CD14-positive monocyte (primary cell): Measurements from ENCODE around the gene SLIT3. TPM values are rescaled to one million over a fixed set of nuclear protein-coding genes. Genes with fewer than 3 reads are reported as not detected.

Source experiments
- DNase-seq, 3 donors: peaks; one replicate each; pipeline ENCODE4 v3.0.0-alpha.2; 2011 to 2022
- H2AFZ ChIP-seq: 2 replicates; pipeline ENCODE4 v1.6.0; 2012; ENCODE audit warnings: mild to moderate bottlenecking, low read depth, low read length, inconsistent platforms; ENCODE audit not compliant: insufficient read depth, poor library complexity, severe bottlenecking
- H3K27ac ChIP-seq, 2 donors: 1 replicate in 1 of 2; 2 replicates in 1 of 2; pipeline ENCODE4 v1.5.1; 2012 to 2013; ENCODE audit warnings: low read length in 2 of 2, control low read depth in 1 of 2, inconsistent platforms in 1 of 2, low read depth in 1 of 2, mild to moderate bottlenecking in 1 of 2
- H3K27me3 ChIP-seq, 2 donors: one replicate each; pipeline versions ENCODE4 v1.6.0 to v1.6.1; 2011 to 2013; ENCODE audit warnings: low read length in 2 of 2; ENCODE audit not compliant: control insufficient read depth in 2 of 2, insufficient read depth in 2 of 2
- H3K36me3 ChIP-seq, 2 donors: replicated peaks in 1 of 2; 1 replicate in 1 of 2; 2 replicates in 1 of 2; pipeline versions ENCODE4 v1.5.1 to v1.6.1; 2012 to 2013; ENCODE audit warnings: low read length in 2 of 2, control low read depth in 1 of 2, inconsistent platforms in 1 of 2, mild to moderate bottlenecking in 1 of 2; ENCODE audit not compliant: insufficient read depth in 2 of 2, control insufficient read depth in 1 of 2
- H3K4me1 ChIP-seq, 2 donors: 1 replicate in 1 of 2; 2 replicates in 1 of 2; pipeline versions ENCODE4 v1.5.1 to v1.6.1; 2012 to 2013; ENCODE audit warnings: low read length in 2 of 2, control low read depth in 1 of 2, inconsistent platforms in 1 of 2, mild to moderate bottlenecking in 1 of 2, moderate library complexity in 1 of 2; ENCODE audit not compliant: insufficient read depth in 2 of 2, control insufficient read depth in 1 of 2
- H3K4me2 ChIP-seq: replicated peaks from 2 replicates; pipeline ENCODE3; 2012; ENCODE audit warnings: low read length, moderate library complexity, mild to moderate bottlenecking; ENCODE audit not compliant: poor library complexity, severe bottlenecking; ENCODE audit errors: extremely low read depth
- H3K4me3 ChIP-seq, 3 experiments: fragments of 200-600 bp in 1 of 3; sonication (generic) in 1 of 3; replicated peaks in 1 of 3; 1 replicate in 2 of 3; 2 replicates in 1 of 3; pipeline ENCODE4 v1.5.1; 2011 to 2013; ENCODE audit warnings: low read length in 3 of 3, mild to moderate bottlenecking in 3 of 3, control low read depth in 2 of 3, low read depth in 2 of 3, inconsistent platforms in 1 of 3, moderate library complexity in 1 of 3
- H3K79me2 ChIP-seq: 2 replicates; pipeline ENCODE4 v1.6.0; 2012; ENCODE audit warnings: mild to moderate bottlenecking, control low read depth, inconsistent platforms, low read length, moderate library complexity; ENCODE audit not compliant: insufficient read depth
- H3K9ac ChIP-seq: 2 replicates; pipeline ENCODE4 v1.6.0; 2017; ENCODE audit warnings: low read length, mild to moderate bottlenecking; ENCODE audit not compliant: insufficient read depth, poor library complexity, severe bottlenecking
- H3K9me3 ChIP-seq, 2 donors: replicated peaks in 1 of 2; 1 replicate in 1 of 2; 2 replicates in 1 of 2; pipeline versions ENCODE4 v1.5.1 to v1.6.1; 2012 to 2013; ENCODE audit warnings: low read length in 2 of 2, control low read depth in 1 of 2; ENCODE audit not compliant: control insufficient read depth in 1 of 2, insufficient read depth in 1 of 2
- H4K20me1 ChIP-seq: 2 replicates; pipeline ENCODE4 v1.6.0; 2012; ENCODE audit warnings: mild to moderate bottlenecking, low read length, control low read depth, moderate library complexity; ENCODE audit not compliant: insufficient read depth
- H3K27ac Mint-ChIP-seq, 7 donors: one replicate each; pipeline ENCODE4 v1.8.0; 2020; ENCODE audit warnings: mild to moderate bottlenecking in 7 of 7, mixed read lengths in 7 of 7, moderate library complexity in 6 of 7, inconsistent platforms in 2 of 7
- H3K27me3 Mint-ChIP-seq, 3 donors: one replicate each; pipeline ENCODE4 v1.8.0; 2021 to 2022; ENCODE audit warnings: low read depth in 3 of 3, mild to moderate bottlenecking in 3 of 3, mixed read lengths in 3 of 3, moderate library complexity in 3 of 3, inconsistent platforms in 1 of 3
- H3K36me3 Mint-ChIP-seq, 2 donors: one replicate each; pipeline ENCODE4 v1.8.0; 2020; ENCODE audit warnings: mixed read lengths in 2 of 2, inconsistent platforms in 1 of 2, mild to moderate bottlenecking in 1 of 2
- H3K4me1 Mint-ChIP-seq: one replicate; pipeline ENCODE4 v1.8.0; 2020; ENCODE audit warnings: mild to moderate bottlenecking, mixed read lengths
- H3K4me3 Mint-ChIP-seq, 2 donors: one replicate each; pipeline ENCODE4 v1.8.0; 2020; ENCODE audit warnings: mild to moderate bottlenecking in 2 of 2, mixed read lengths in 2 of 2, moderate library complexity in 1 of 2
- H3K9me3 Mint-ChIP-seq, 7 donors: one replicate each; pipeline ENCODE4 v1.8.0; 2020 to 2022; ENCODE audit warnings: mixed read lengths in 7 of 7, mild to moderate bottlenecking in 6 of 7, moderate library complexity in 6 of 7, inconsistent platforms in 2 of 7
- WGBS: methylation state at CpG from one replicate; pipeline ENCODE4 v1.1.5; 2013; ENCODE audit warnings: missing lambda C conversion rate; ENCODE audit not compliant: insufficient coverage; 5-methylcytosine and 5-hydroxymethylcytosine counted together
- intact Hi-C, 2 donors: fragments of 100-400 bp; cut with micrococcal nuclease; formaldehyde crosslinking; loops; one replicate each; pipeline versions ENCODE4 v1.15.0 to v1.15.1; 2023
- polyA plus RNA-seq, 3 donors: library from polyadenylated mRNA; depleted of rRNA in 1 of 3; unstranded in 2 of 3; stranded (reverse) in 1 of 3; fragments of 300-500 nt in 2 of 3; fragments of >200 nt in 1 of 3; fragmentation: Illumina TruSeq in 2 of 3; gene quantifications; 1 replicate in 2 of 3; 2 replicates in 1 of 3; pipeline ENCODE4 v1.2.3, GENCODE V29; 2012 to 2021
- TF ChIP-seq, protein P1 (sequence below): fragments of 200-600 bp; IDR thresholded peaks from one replicate; pipeline ENCODE4 v1.8.0; 2022; ENCODE audit warnings: antibody characterized with exemption, mild to moderate bottlenecking

SLIT3 gene
- polyA plus RNA-seq, 3 donors: not detected

DNA sequence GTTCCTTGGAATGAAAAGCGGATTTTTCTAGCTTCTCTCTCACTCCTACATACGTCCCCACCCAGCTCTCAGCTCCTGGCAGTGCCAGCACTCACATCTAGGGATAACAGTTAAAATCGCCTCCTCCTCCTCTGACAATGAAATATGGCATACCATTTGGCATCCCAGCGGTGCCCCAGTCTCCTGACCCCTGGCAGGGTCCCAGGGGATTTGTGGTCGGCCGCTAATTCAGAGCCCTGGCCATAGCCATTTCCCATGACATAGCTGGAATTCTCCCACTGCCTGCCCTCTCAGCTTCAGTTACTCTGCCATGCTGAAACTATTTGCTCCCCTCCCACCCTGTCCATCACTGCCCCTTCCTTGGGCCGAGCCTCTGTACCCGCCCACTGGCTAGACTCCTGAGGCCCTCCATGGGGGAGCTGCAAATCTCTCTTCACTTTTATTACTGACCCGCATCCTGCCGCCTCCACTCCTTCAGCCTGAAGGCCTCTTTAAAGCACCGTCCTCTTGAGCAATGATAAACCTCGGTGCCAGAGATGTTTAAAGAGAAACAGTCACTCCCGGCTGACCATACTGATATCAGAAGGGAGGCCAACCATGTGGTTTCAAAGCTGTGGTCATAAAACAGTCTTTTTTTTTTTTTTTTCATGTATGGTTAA is 139.8 kb downstream of the SLIT3 start:
- TF ChIP-seq, protein P1, sequence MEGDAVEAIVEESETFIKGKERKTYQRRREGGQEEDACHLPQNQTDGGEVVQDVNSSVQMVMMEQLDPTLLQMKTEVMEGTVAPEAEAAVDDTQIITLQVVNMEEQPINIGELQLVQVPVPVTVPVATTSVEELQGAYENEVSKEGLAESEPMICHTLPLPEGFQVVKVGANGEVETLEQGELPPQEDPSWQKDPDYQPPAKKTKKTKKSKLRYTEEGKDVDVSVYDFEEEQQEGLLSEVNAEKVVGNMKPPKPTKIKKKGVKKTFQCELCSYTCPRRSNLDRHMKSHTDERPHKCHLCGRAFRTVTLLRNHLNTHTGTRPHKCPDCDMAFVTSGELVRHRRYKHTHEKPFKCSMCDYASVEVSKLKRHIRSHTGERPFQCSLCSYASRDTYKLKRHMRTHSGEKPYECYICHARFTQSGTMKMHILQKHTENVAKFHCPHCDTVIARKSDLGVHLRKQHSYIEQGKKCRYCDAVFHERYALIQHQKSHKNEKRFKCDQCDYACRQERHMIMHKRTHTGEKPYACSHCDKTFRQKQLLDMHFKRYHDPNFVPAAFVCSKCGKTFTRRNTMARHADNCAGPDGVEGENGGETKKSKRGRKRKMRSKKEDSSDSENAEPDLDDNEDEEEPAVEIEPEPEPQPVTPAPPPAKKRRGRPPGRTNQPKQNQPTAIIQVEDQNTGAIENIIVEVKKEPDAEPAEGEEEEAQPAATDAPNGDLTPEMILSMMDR: no peak
- intact Hi-C loops: no loop called here
- WGBS: 76% methylated on average over 12 of the region's 13 CpGs
- Histone ChIP-seq H3K4me3 (no peak overlapping the region), H3K27ac (no peak overlapping the region), H2AFZ (no peak overlapping the region), H3K79me2 (no peaks in the 10 kb centered on the region), H4K20me1 (no peaks in the 10 kb centered on the region), H3K9me3 (peaks cover 0 to 21% of the 10 kb centered on the region in 2 donors), H3K4me1 (no peaks in the 10 kb centered on the region), H3K27me3 (no peaks in the 10 kb centered on the region), H3K9ac (no peak overlapping the region), H3K4me2 (no peak overlapping the region), H3K36me3 (no peaks in the 10 kb centered on the region)
- Mint-ChIP-seq H3K4me3 (no peak overlapping the region), H3K4me1 (no peaks in the 10 kb centered on the region), H3K36me3 (no peaks in the 10 kb centered on the region), H3K9me3 (peaks cover 10 to 32% (median 23%) of the 10 kb centered on the region in 7 donors), H3K27ac (no peak overlapping the region), H3K27me3 (no peaks in the 10 kb centered on the region)
- no peak for DNase-seq

DNA sequence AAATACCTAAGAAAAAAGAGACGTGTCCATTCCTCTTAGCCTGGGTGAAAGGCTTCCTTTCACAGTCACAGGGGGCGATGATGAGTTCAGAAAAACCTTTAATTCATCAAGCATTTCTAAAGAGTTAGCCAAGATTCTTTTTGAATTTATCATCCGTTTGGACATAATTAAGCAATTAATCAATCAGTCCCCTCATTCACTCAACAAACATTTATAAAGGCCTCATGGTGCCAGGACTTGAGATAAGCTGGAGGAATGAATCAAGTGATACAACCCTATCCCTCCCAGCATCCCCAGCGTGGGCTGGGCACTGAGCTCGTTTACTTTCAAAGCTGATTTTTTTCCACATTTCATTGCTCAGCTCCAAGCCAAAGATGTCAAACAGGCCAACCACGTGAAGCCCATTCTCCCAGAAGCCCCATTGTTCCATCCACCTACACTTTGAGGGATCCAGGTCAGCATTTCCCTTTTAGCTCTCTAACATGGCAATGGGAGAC is 140.5 kb downstream of the SLIT3 start:
- H3K27ac Mint-ChIP-seq: no peak overlapping the region
- no peak overlapping the region for H3K27ac ChIP-seq
- intact Hi-C loops: no loop called here

More for the DNA sequence above, 140.5 kb downstream of the SLIT3 start:
- no peak overlapping the region for H3K4me2 ChIP-seq
- H2AFZ ChIP-seq: no peak overlapping the region
- peaks cover 10 to 32% (median 23%) of the 10 kb centered on the region in 7 donors for H3K9me3 Mint-ChIP-seq
- no peaks in the 10 kb centered on the region for H4K20me1 ChIP-seq
- H3K36me3 Mint-ChIP-seq: no peaks in the 10 kb centered on the region
- H3K79me2 ChIP-seq: no peaks in the 10 kb centered on the region
- DNase-seq: no peak
- H3K36me3 ChIP-seq: no peaks in the 10 kb centered on the region
- H3K4me3 ChIP-seq: no peak overlapping the region
- no peaks in the 10 kb centered on the region for H3K27me3 Mint-ChIP-seq
- H3K4me3 Mint-ChIP-seq: no peak overlapping the region
- WGBS: 85% methylated on average over 3 of the region's 6 CpGs
- no peaks in the 10 kb centered on the region for H3K4me1 ChIP-seq
- no peaks in the 10 kb centered on the region for H3K4me1 Mint-ChIP-seq
- no peak overlapping the region for H3K9ac ChIP-seq
- H3K9me3 ChIP-seq: peaks cover 0 to 21% of the 10 kb centered on the region in 2 donors
- TF ChIP-seq, protein P1: no peak
- H3K27me3 ChIP-seq: no peaks in the 10 kb centered on the region
